ENCODE measurements around the gene NUAK2. TPM values are rescaled to one million over a fixed set of nuclear protein-coding genes. Genes with fewer than 3 reads are reported as not detected.

Gene NUAK2
- total RNA-seq, 1 donor from 2014 or later, result 17.7 TPM

DNA sequence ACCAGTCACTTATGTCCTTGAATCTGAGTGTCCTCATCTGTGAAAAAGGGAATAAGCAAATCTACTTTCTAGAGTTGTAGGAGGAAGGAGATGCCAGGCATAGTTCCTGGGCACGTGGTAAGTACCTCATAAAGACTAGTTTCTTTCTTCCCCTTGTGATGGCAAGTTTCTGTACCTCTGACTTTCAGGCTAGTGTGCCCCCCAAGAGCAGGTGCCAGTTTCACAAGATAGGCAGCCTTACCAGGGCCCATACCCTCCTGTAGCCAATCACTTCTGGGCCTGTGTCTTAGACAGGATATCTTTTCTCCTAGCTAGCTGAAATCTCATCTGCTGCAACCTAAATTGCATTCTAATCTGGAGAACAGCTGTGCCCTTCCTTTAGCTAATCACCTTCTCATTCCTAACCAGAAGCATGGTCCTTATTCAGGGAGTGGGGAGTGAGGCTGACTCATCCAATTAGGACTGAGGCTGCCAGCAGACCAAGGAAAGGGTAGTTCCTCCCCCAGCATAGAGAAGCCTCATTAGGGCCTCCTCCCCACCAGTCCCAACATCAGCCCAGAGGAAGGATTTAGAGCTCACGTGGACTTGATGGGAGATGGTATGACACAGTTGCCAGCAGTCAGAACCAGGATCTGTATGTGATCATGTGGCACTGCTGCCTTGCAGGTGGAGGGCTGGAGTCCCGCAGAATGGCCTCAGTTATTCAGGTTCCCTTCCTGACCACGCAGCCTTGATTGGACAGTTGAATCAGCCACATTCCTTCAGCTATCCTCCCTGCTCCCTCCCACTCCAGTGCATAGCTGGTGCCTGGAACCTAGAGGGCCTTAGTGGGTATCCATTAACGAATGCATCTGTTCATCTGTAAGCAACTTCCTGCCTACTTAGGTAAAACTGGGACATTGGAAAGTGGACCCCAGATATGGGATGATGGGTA lies 27.3 kb upstream of the NUAK2 start:
- no peak for DNase-seq (ENCODE audit: extremely low read depth, low read depth, low spot score)

DNA sequence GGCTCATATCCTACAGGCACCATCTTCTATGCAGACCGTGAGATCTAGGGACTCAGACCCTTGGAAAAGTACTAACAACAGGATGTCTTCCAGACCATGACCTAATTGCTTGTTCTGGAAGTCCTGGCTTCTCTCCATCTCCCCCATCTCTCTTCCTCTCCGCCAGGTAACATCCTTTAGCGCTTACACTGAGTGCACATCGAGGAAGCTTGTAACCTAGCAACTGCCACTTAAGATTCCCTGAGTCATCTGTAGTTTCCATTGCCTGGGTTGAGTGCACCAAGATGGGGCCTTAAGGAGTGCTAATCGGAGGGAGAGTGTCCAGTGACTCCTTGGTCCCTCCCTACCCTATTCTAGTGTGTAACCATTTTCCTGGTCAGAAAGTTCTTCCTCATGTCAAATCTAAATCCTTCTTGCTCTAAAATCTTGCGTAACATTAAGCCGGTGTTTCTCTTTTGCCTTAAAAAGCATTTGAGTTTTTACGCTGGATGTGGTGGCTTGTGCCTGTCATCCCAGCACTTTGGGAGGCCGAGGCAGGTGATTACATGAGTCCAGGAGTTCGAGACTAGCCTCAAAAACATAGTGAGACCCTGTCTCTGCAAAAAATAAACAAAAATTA lies 25.5 kb upstream of the NUAK2 start:
- no peak for DNase-seq (ENCODE audit: extremely low read depth, low read depth, low spot score)

DNA sequence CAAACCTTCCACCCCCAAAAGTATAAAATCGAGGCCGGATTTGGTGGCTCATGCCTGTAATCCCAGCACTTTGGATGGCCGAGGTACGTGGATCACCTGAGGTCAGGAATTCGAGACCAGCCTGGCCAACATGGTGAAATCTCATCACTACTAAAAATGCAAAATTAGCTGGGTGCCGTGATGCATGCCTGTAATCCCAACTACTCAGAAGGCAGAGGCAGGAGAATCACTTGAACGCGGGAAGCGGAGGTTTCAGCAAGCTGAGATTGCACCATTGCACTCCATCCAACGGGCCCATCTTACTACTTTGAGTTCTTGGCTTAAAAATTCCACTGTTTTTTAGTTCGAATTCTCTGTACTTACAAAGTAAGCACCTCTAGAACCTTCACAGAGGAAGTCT lies 24.2 kb upstream of the NUAK2 start:
- DNase-seq (ENCODE audit: extremely low read depth, low read depth, low spot score), result no peak

DNA sequence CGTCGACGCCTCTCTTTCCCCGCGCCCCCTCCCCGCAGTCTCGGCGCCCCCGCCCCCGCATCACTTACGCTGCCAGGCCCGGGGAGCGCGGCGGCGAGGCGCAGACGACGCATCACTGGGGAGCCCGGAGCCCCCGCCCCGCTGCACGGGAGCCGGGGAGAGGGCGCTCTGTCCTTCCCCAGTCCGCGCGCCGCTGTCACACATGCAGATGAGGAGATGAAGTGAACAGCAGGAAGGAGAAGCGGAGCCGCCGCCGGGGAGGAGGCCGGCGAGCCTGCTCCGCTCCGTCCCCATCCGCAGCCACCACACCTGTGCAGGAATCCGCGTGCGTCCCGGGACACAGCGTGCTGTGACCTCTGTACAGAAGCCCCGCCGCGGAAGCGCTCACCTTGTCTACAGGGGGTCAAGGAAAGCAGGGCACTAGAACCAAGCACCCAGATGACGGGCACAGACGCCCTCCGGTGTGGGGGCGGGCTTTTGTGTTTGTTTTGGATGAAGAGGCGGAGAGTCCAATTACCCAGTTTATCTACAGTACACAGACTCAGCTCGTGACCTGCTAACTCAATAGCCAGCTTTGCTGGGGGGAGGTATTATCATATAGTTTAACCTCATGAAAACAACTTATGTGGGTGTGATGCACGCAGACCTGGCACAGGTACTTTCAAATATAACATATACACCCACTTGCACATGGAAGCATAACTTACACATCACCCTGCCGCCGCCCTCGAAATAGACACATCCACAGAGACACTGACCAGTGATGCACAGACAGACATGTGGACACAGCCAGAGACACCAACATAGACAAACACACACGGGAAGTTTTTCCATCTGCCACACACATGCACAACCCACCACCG lies 22.8 kb upstream of the NUAK2 start:
- no peak for DNase-seq (ENCODE audit: extremely low read depth, low read depth, low spot score)

GRCh38 chr1:205343431-205344065 lies 22.0 kb upstream of the NUAK2 start:
- no peak for DNase-seq (ENCODE audit: extremely low read depth, low read depth, low spot score)

- DNase-seq (ENCODE audit: extremely low read depth, low read depth, low spot score), result no peak
Observed at GRCh38 chr1:205342986-205343385, 21.4 kb upstream of the NUAK2 start.

GRCh38 chr1:205340676-205341075 lies 19.1 kb upstream of the NUAK2 start:
- DNase-seq (ENCODE audit: extremely low read depth, low read depth, low spot score), result no peak

GRCh38 chr1:205339717-205340116 lies 18.2 kb upstream of the NUAK2 start:
- no peak for DNase-seq (ENCODE audit: extremely low read depth, low read depth, low spot score)

- no peak for DNase-seq (ENCODE audit: extremely low read depth, low read depth, low spot score)
Observed at GRCh38 chr1:205339197-205339702, 17.7 kb upstream of the NUAK2 start.

GRCh38 chr1:205338011-205338410 lies 16.5 kb upstream of the NUAK2 start:
- DNase-seq (ENCODE audit: extremely low read depth, low read depth, low spot score), result no peak

DNA sequence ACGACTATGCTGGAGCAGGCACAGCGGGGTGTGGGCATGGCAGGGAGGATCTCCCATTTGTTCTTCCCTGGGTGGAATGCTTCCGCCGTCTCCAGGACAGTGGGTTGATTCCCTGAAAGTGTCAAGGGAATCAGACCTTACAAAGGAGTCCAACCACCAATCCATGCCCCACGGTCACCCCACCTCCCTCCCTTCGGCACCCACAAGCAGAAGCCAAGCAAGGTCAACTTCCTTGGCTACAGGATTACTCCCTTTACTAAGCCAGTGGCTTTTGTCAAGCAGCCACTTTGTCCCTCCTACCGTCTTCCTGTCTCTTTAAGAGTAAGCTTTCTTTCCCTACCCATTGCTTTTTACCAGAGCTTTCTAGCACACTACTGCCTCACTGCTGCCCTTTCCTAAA lies 15.9 kb upstream of the NUAK2 start:
- DNase-seq (ENCODE audit: extremely low read depth, low read depth, low spot score), result no peak

DNA sequence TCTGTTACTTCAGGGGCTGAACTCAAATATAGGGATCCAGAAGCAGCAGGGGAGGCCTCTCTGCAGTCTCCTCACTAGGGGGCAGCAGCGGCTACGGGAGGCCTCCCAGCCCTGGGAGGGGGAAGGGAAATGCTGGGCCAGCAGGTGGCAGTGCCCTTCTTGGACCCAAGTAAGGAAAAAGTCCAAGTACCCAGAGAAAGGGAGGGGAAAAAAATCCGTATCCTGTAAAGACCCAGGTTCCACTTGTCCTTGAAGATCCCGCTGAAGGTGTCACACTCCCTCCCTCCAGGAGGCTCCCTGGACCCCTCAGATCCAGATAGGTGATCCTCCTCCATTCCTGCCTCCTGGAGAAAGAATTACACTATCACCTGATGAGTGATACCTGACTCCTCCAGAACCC lies 14.1 kb upstream of the NUAK2 start:
- DNase-seq (ENCODE audit: extremely low read depth, low read depth, low spot score), result no peak

DNA sequence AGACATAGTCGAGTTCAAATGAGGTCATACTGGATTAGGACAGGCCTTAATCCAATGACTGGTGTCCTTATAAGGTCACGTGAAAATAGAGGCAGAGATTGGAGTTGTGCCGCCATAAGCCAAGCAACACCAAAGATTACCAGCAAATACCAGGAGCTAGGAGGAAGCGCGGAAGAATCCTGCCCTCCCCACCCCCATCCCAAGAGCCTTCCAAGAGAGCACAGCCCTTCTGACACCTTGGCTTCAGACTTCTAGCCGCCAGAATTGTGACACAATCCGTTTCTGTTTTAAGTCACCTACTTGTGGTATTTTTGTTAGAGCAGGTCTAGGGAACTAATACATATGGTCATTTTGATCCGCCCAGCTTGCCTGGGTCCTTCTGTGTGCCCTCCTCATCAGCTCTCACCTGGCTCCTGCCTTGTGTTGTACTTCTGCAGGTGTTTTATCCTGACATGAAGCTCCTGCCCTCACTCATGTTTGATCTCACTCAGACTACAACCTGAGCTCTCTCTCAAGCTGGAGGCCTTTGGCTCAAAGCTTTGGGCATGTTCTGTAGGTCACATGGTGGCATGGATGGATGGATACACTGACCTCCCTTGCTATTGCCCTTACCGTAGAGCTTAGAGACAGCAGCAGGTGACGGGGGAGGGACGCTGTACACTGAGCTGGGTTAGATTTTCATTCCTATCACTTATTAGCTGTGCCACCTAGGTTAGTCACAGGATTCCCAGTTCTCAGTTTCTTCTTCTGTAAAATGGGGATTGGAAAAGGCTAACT lies 10.7 kb upstream of the NUAK2 start:
- DNase-seq (ENCODE audit: extremely low read depth, low read depth, low spot score), result no peak

GRCh38 chr1:205330150-205330549 lies 8.6 kb upstream of the NUAK2 start:
- DNase-seq (ENCODE audit: extremely low read depth, low read depth, low spot score), result no peak

GRCh38 chr1:205329719-205330118 lies 8.2 kb upstream of the NUAK2 start:
- DNase-seq (ENCODE audit: extremely low read depth, low read depth, low spot score), result no peak

DNA sequence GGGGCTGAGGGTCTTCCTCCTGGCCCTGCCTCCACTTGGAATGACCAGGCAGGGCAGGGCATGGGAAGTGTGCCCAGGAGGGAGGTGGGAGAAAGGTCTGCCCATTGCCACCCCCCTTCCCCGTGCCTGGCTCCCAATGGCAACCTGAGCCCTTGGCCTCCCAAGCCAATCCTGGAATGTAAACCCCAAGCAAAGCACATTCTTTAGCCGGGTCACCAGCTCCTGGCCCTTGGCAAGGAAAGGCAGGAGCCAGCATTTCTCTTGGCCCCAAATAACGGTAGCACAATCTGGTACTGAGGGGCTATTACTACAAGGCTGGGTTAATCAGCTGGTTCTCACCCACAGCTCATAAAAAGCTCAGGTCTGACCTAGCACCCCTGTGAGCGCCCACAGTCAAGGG lies 6.9 kb upstream of the NUAK2 start:
- no peak for DNase-seq (ENCODE audit: extremely low read depth, low read depth, low spot score)

DNA sequence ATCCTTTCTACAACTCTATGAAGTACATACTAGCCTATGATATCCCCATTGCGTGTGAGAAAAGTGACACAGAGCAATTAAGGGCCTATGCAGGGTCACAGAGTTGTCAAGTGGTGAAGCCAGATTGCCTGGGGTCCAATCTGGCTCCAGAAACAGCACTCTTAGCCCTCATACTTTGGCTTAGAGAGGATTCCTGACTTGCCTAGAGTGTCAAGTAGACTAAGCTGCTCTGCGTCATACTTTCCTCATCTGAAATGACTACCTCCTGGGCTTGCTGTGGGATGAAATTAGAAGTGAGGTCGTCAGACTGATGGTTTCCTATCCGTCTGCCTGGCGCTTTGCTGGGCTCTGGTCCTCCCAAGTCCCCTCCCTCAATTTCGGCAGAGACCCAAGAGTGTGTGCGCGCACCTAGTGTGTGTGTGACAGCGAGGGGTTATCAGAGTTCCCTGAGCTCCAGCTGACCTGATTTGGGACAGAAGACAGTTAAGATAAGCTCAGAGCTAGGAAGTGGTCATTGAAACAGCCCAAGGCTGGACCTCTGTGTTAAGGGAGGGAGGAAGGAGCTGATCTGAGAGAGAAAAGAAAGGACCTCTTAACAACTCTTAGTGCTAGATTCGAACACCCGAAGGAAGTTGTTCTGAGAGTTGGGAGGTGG lies 5.4 kb upstream of the NUAK2 start:
- no peak for DNase-seq (ENCODE audit: extremely low read depth, low read depth, low spot score)

DNA sequence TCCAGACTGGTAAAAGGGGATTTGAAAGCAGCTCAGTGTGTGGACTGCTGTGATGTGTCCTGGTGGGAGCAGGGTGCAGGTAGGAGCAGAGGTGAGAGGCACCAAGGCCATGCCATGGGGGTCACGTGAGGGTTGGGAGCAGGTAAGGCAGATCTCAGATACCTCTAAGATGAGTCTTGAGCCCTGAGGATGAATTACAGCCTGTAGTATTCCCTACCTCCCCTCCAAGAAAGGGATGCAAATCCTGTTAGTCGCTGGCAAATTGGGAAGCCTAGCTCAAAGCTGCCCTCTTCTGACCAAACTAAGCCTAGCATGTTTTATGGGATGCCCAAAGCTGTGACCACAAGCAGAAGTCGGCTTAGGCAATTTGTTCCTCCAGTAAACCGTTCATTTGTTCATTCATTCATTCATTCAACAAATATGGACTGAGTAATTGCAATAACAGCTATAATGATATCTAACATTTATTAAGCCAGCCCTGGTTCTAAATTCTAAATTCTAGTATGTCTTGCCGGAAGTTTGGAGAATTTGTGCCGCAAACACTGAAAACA lies 3.9 kb upstream of the NUAK2 start:
- DNase-seq (ENCODE audit: extremely low read depth, low read depth, low spot score), result no peak

DNA sequence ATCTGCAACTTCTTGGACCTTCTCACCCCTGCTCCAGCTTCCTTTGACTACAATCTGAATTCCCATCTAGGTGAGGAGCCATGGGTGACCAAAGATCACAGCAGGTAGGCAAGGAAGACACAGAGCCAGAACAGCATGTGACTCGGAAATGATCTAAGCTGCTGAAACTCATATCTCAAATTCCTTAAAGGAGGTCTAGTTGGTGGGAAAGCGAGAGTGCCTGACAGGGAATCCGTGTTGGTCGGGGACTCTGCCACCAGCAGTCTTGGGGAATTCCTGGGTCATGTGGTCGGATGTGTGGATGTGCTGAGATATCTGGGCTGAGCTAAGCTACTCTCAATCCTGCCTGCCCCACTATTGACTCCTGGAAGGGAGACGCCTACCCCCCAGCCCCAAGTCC lies 3.2 kb upstream of the NUAK2 start:
- no peak for DNase-seq (ENCODE audit: extremely low read depth, low read depth, low spot score)

Data from glomerular endothelial cell (primary cell).